GM12872 (cell line): ENCODE measurements around the gene CCDC92.

Experiments
- TF ChIP-seq, protein P1 (sequence below): IDR thresholded peaks from 3 replicates; pipeline ENCODE4 v1.5.1; 2011; ENCODE audit warnings: low read depth, mild to moderate bottlenecking, low read length, moderate library complexity; ENCODE audit not compliant: insufficient read depth

The CCDC92 gene

DNA sequence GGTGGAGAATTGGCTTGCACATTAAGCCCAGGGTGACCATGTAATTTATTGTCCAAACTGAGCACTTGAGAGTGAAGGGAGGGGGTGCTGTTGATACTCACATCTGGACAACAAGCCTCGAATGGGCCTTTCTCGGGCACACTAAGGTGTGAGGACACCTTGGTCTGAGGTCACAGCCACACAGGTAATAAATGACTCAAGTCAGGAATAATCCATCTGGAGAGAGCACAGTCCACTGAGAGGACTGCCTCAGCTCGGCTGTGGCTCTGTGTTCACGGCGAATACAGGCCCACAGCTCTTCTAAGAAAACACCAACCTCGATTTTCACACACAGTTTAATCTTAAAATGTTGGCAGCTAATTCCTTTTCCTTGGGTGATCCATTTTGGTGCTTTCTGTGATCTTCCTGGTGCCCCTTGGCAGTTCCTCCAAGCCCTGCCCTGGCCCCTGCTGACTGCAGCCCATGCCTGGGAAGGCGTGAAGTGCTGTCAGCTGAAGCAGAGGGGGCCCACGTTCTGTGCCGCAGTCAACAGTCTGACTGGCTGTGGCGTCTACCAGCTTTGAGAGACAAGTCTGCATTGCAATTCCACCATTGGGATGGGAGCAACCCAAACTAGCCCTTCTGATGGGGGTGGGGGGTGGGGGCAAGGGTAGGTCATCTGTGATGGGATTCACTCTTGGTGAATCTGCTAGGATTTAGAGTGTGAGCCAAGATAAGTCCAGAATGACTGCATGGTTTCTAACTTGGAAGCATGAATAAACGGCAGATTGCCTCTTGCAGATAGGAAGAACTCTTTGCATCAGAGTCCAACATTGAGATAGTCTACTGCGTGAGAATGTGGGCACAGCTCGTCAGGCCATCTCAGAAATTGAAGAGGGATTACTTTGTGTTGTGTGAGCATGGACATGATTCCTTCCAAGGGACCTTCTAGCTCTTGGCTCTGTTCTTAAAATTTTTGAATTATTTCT, 43.1 kb upstream of the CCDC92 start:
- TF ChIP-seq, protein P1, sequence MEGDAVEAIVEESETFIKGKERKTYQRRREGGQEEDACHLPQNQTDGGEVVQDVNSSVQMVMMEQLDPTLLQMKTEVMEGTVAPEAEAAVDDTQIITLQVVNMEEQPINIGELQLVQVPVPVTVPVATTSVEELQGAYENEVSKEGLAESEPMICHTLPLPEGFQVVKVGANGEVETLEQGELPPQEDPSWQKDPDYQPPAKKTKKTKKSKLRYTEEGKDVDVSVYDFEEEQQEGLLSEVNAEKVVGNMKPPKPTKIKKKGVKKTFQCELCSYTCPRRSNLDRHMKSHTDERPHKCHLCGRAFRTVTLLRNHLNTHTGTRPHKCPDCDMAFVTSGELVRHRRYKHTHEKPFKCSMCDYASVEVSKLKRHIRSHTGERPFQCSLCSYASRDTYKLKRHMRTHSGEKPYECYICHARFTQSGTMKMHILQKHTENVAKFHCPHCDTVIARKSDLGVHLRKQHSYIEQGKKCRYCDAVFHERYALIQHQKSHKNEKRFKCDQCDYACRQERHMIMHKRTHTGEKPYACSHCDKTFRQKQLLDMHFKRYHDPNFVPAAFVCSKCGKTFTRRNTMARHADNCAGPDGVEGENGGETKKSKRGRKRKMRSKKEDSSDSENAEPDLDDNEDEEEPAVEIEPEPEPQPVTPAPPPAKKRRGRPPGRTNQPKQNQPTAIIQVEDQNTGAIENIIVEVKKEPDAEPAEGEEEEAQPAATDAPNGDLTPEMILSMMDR: no peak

DNA sequence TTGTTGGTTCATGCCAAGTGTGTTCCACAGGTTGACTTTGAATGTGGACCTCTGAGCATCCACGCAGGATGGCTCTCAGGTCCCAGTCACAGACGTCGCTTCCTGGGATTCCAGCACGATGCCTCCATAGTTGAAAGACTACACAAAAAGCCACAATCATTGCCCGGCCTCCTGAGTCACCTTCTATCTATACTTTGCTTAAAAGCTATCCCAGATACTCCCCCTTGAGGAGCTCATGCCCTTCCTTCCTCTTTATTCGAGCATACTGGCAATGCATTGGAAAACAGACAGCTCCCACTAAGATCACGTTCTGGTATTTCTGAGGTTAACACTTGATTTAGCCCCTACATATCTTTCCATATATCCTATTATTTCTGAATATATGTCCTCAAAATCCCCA, 40.4 kb upstream of the CCDC92 start:
- TF ChIP-seq, protein P1: no peak

DNA sequence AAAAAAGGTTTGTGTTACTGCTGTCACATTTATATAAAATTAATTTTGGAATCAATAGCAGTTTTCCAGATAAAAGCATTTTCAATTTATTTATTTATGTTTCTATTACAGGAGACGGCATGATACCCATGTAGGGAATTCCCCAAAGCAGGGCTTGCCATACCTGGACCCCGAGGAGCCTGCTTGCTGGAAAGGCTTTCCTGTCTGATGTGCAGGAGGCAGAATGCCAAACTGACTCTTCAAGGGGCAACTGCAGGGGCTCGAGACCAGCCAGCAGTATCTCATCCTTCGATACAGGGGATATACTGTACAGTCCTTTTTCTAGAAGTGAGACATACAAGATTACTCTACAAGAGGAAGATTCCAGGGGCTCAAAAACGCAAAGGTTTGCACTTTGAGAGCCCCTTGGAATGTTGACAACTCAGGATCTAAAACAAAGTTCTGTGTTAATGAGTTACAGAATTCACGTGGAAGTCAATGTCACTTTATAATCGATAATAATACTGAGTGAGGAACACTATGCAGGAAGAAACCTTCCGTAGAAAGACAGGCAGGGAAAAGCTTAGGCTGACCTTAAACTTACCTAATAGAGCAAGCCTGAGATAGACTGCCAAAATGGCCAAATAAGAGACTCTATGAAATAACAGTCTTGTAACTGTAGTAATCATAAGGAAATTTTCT, 38.9 kb upstream of the CCDC92 start:
- TF ChIP-seq, protein P1: no peak

DNA sequence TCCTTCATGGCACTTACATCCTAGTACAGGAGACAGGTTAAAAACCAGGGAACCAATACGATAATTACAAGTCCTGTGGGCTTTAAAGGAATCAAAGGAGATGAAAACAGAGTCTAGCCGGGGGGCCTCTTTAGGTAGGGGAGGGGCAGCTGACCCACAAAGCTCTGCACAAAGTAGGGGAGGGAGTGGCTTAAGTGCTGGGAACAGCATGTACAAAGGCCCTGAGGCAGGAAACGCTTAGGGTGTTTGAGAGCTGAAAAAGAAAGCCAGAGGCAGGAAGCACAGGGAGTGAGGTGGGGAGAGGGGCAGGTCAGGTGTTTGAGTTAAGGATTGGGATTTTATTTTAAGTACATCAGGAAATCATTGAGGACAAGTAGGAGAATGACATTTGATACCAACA, 38.1 kb upstream of the CCDC92 start:
- TF ChIP-seq, protein P1: no peak

DNA sequence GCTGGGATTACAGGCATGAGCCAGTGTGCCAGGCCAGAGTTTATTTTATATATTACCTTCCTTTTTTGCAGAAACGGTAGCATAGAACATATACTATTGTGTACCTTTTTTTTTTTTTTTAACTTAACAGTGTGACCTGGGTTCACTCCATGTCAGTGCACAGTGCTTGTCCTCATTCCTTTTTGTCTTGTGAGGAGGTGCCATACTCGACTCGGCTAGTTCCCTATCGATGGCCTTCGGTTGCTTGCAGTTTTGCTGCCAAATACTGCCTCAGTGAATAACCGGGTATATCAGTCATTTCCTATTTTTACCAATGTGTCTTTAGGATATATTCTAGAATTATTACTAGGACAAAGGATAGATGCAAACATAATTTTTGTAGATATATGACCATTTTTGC, 37.1 kb upstream of the CCDC92 start:
- TF ChIP-seq, protein P1: no peak

DNA sequence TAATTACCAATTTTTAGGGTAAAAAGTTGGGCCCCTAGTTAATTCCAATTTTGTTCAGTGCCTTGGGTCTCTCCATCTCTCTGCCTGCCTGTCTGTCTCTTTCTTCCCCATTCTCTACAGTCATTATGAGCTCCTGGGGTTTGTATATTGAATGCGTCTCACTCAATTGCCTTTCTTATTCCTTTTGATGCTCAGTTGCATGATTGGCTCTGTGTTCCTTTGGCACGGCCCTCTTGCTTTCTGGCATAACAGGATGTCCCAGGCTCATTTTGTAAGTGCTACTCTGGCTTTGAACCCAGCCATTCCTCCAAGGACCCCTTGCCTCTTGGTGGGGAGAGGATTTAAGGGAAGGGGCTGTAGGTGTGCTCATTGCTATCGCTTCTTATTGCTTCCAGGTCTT, 36.0 kb upstream of the CCDC92 start:
- TF ChIP-seq, protein P1: no peak

DNA sequence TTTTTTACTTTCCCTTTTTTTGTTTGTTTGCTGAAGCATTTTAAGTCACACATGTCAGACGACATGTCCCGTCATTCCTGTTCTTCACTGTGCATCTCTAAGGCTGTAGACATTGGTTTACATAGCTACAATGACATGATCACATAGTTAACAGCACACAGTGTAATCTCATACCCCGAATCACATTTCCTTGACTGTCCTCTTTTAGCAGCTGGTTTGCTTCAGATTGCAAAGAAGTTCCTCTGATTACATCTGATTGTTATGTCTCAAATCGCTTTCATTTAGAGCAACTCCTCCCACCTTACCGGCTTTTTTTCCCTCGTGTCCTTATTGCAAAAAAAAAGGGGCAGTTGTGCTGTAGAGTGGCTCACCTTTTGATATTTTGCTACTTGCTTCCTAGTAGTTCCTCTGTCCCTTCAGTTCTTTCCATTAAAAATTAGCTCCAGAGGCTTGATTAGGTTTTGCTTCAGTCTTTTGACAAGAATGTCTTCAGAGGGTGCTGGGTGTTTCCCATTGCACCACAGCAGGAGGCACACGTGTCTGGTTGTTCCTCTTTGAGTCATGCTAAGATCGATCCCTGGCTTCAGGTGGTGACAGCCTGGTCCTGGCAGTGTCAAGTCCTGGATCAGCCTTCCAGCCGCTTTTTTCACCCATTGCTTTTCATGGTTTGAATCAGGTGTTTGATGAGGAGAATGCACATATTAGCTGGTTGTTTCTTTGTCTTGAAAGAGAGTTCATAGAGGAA, 35.4 kb upstream of the CCDC92 start:
- TF ChIP-seq, protein P1: no peak
